Epidermal melanocyte (primary cell): ENCODE measurements around the gene GPX4.
A peak's percentile ranks its signal among the peaks of the same experiment; 100 is the strongest.

Experiments
- DNase-seq: peaks from one replicate; pipeline ENCODE4 v3.0.0; 2011; ENCODE audit warnings: low spot score; ENCODE audit not compliant: insufficient read length

Gene GPX4

DNA sequence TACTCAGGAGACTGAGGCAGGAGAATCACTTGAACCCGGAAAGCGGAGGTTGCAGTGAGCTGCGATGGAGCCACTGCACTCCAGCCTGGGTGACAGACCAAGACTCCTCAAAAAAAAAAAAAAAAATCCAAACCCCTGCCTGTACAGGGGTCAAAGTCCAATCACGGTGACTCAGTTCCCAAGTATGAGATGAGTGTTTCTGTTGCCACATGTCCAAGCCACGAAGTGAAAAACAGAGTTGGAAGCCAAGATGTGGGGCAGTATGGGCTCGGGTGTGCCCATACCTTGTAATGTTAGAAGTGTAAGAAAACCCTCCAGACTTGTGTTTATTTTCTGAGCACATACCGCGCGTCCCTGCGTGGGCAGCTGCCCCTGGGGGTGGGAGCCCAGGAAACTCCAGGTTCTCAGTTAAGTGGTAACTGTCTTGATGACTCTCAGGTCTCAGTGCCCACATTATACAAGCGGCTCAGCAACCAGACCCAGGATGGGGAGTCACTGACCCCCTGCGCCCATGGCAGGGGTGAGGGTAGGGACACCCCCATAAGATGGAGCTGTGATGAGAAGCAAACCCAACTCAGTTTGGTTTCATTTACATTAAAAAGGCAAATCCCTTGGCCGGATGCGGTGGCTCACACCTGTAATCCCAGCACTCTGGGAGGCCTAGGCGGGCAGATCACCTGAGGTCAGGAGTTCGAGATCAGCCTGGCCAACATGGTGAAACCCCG, 1.2 kb upstream of the GPX4 start:
- DNase-seq, result no peak

DNA sequence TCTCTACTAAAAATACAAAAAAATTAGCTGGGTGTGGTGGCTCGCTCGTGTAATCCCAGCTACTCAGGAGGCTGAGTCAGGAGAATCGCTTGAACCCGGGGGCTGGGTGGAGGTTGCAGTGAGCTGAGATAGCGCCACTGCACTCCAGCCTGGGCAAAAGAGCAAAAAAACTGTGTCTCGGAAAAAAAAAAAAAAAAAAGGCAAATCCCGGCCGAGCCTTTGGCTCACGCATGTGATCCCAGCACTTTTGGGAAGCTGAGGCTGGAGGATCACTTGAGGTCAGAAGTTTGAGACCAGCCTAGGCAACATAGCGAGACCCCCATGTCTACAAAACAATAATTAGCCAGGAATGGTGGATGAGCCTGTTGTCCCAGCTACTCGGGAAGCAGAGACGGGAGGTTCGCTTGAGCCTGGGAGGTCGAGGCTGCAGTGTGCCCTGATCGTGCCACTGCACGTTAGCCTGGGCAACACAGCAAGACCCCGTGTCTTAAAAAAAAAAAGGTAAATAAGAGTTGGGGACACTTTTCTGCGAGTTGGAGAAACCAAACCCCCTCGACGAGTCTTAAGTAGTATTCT, 574 bp upstream of the GPX4 start:
- DNase-seq, result no peak

DNA sequence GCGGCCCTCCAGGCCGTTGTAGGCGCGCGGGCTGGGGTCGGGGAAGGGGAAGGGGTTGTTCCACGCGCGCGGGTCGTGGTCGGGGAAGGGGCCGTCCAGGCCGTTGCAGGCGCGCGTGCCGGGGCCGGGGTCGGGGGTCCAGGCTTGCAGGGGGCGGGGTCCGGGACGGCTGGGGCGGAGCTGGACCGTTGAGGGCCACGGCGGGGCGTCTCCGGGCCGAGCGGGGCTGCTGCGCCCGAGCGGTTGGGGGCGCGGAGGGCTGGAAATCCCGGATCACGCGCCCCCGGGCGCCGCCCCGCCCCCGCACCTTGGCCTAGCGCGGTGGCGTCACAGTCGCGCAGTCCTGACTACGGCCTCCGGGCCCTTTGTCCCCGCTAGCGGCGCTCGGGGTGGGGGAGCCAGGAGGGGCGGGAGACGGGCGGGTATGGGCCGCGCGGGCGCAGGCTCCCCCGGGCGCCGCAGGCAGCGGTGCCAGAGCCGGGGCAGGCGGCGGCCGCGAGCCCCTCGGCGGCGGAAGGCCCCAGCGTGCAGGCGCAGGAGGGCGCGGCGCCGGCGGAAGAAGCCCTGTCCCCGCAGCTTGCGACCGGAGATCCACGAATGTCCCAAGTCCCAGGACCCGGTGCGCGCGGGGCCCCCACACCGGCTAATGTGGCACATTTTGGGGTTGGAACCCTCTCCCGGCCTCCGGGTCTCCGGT, 665 bp downstream of the GPX4 start:
- peak; percentile 91 for DNase-seq

DNA sequence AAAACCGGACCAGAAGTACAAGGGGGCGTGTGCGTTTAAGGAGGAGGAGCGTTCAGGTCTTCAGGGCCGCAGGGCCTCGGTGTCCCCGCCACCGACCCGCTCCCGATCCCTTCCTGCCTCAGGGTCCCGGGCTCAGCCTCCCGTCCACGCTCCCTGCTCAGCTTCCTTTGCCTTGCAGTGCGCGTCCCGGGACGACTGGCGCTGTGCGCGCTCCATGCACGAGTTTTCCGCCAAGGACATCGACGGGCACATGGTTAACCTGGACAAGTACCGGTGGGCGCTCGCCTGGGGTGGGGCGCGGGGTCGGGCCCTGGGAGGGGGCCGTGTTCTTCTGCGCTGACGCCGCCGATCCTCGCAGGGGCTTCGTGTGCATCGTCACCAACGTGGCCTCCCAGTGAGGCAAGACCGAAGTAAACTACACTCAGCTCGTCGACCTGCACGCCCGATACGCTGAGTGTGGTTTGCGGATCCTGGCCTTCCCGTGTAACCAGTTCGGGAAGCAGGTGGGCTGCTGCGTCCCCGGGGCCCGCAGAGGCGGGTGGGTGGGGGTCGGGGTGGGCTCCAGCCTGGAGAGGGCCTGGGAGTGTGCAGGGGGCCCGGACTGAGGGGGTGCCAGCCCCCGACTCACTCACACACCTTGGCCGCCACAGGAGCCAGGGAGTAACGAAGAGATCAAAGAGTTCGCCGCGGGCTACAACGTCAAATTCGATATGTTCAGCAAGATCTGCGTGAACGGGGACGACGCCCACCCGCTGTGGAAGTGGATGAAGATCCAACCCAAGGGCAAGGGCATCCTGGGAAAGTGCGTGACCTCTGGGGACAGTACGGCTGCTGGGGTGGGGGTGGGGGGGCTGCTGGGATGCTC, 1.4 kb downstream of the GPX4 start:
- DNase-seq, result peak; percentile 83

DNA sequence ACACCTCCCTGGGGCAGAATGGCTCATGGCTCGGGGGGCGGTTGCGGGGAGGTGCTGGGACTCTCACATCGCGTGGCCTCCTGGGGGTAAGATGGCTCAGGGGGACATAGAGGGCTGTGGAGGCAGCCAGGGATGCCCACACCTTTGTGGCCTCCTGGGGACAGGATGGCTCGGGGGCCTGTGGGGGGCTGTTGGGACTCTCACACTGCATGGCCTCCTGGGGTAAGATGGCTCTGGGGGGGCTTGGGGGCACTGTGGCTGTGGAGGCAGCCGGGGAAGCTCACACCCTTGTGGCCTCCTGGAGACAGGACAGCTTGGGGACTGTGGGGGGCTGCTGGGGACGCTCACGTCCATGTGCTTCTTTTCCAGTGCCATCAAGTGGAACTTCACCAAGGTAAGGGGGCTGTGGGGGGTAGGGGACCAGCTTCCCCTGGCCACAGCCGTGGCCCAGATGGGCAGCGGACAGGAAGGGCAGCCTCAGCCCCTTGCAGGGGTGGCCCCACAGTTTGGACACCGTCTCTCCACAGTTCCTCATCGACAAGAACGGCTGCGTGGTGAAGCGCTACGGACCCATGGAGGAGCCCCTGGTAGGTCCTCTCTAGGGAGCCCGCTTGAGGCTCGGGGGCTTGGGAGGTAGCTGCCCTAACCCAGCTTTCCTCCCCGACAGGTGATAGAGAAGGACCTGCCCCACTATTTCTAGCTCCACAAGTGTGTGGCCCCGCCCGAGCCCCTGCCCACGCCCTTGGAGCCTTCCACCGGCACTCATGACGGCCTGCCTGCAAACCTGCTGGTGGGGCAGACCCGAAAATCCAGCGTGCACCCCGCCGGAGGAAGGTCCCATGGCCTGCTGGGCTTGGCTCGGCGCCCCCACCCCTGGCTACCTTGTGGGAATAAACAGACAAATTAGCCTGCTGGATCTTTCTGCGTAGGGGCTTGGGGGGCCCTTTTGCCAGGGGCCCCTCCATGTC, 2.4 kb downstream of the GPX4 start:
- DNase-seq, result no peak

DNA sequence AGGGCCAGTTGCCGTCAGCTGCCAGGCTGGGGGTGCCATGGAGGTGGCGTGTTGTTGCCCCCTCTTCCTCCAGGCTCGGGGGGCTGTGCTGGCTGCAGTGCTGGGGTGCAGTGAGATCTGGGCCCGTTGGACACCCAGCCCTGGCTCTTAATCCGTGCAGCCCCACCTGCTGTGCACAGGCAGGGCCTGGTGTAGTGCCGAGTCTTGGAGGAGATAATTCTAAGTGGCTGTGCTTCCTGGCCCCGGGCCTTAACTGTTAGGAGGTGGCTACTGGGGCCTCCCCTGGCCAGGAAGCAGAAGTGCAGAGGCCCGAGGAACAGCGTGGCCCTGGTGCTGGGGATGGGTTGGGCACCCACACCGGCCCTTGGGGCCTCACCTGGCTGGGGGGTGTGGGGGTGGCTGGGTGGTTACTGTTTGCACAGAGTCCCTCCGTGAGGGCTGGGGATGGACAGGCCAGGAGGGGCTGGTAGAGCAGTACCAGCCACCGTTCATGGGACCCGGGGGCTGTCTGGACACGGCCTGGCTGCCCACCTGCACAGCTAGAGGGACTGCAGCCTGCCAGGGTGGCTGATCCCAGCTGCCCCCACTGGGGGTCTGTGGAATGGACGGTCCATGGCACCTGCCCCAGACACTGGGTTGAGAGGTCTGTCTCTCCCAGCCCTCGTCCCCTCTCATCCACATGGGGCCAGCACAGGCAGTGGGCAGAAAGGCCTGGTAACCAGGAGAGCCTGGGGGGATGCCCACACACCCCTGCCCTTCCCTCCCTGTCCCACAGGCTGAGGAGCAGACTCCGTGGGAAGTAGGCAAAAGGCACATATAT, 3.3 kb downstream of the GPX4 start:
- no peak for DNase-seq

DNA sequence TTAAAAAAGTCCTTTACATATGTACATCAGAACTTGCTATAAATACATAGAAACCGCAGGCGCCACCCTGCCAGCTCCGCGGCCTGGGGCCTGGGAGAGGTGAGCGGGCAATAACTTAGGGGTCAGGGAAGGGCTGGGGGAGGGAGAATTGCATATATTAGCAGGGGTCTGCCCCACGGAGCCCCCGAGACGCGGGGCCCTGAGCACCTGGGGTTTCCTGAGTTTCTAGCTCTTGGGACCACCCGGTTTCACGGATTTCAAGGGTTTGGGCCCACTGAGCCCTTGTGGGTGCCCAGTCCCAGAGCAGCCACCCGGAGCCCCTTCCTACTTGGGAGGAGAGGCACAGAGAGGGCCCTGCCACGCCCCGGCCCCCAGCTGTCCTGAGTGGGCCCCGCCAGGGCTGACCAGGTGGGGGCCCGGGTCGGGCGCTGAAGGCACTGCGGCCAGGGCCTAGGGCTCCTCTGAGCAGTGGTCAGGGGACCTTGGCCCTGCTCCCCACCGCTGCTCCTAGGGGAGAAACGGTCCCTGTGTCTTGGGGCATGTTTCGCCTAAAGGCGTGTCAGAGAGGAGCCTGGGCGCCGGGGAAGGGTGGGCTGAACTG, 4.0 kb downstream of the GPX4 start:
- no peak for DNase-seq

DNA sequence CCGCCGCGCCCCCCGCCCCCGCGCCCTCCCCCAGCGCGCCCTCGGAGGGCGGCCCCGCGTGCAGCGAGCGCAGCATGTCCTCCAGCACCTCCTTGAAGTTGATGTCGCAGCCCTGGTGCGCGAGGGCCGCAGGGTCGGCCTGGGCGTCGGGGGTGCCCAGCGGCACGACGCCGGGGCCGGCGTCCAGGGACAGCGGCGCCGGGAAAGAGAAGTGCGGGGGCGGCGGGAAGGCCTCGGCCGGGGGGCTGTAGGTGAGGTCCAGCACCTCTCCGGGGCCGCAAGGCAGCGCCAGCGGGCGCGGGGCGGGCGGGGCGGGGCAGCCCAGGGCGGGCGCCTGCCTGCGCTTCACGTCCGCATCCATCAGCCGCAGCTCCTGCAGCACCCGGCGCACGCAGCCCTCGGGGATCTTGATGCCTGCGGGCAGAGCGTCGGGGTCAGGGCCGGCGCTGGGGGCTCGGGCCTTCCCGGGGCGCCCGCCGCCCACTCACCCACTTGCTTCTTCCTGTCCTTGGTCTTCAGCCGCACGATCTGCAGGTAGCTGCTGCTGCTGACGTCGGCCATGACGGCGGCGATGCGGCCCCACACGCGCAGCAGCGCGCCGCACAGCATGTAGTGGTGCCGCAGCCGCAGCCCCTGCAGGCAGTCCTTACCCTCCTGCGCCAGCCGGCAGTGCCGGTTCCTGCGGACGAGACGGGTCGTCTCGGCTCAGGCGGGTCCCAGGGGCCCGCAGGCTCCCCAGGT, 4.7 kb downstream of the GPX4 start:
- no peak for DNase-seq

DNA sequence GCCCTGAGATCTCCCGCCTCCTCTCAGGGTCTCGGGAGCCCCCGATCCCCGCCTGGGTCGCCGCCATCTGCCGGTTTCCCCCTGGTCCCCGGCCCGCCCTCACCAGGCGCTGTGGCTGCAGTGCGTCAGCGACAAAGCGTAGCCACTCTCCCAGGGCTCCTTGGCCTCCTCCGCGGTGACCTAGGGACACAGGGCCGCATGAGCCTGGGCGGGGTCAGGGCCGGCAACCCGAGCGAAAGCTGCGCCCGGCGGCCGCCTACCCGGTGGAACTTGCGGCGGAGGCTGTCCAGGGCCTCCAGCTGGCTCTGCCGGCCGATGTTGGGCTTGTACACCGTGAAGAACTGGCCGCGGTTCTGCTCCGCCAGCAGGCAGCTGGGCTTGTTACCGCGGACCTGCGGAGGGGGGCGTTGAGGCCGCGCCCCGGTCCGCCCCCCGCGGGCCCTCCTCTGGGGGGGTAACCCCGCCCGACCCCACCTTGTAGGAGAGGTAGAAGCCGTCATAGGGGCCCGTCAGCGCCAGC, 5.3 kb downstream of the GPX4 start:
- DNase-seq, result no peak

DNA sequence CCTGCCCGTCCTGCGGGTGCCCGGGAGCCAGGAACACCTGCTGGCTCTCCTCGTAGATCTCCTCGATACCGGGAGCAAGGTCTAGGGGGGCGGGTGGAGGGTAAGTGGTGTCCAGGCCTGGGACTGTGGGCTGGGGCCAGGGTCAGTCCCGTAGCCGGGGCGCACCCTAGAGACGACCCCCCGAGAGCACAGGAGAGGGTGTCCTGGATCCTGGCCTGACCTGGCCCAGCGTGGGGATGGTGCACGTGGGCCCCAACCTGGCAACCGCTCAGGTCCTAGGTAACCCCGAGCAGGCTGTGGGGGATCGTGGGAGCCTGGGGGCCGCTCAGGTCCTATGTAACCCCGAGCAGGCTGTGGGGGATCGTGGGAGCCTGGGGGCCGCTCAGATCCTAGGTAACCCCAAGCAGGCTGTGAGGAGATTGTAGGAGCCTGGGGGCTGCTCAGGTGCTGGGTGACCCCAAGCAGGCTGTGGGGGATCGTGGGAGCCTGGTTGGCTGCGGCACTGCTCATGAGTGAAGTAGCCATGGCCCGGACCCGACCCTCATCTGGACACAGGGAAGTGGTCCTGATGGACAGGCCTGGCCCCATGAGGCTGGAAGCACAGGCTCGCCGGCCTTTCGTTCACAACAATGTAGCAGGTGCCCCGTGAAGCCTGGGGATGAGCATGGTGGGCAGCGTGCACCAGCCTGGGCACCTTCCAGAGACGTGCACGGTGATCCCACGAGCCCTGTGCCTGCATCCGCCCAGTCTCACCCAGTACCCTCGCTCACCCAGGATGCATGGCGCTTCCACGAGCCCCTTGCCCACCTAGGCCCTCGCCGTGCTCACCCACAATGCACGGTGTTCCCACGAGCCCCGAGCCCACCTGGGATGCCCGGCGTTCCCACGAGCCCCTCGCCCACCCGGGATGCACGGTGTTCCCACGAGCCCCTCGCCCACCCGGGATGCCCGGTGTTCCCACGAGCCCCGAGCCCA, 6.2 kb downstream of the GPX4 start:
- DNase-seq, result no peak

DNA sequence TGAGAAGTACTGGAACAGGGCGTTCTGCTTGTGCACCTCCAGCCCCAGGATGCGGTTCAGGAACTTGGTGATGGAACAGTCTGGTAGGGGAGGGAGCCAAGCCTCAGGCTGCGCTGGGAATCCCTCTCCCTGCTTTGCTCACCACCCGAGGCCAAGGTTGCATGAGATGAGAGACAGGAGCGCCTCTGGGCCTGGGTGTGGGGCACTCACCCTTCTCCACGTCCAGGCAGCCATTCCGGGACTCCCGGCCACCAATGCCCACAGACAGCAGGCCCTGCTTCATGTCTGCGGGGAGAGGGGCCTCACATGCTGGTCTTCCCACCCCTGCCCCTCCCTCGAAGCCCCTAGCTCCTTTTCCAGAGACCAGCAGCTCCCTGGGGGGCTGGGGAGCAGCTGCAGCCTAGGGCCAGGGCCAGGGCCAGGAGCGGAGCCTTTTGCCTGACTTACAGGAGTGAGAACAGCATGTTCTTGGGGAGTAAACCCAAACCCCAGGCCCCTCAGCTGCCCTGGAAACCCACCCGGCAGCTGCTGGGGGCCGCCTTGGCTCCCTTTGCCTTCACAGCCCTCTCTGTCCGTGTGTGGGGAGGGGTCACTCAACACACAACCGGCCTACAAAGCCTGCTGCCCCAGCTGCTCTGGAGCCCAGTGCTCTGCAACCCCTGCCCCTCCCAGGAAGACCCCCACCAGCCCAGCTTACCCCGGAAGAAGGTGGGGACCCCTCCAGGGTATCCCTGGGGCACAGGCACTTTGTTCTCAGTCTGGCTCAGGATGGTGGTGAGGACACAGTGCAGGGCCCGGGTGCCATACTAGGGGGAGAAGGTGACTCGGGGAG, 7.2 kb downstream of the GPX4 start:
- no peak for DNase-seq

DNA sequence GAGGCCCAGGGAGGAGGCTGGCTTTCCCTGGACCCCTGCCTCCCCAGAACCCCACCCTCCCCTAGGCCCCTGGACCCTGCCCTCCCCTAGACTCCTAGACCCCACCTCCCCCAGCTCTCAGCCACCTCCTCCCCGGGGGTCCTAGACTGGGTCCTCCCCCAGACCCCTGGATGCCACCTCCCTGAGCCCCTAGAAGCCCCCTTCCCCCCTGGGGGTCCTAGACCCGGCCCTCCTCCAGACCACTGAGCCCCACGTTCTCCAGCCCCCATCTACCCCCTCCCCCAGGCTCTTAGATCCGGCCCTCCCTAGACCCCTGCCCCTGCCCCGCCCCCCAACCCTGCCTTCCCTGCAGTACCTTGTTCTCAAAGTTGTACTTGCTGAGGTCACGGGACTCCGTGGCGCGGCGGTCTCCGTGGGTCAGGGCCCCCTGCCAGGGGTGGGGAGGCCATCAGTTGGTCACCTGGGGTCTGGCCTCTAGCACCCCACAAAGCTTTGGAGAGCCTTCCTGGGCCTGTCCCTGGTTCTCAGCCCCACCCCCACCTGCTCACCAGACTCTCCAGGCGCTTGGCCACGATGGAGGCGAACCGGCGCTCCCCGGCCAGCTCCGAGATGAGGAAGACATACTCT, 8.0 kb downstream of the GPX4 start:
- no peak for DNase-seq

DNA sequence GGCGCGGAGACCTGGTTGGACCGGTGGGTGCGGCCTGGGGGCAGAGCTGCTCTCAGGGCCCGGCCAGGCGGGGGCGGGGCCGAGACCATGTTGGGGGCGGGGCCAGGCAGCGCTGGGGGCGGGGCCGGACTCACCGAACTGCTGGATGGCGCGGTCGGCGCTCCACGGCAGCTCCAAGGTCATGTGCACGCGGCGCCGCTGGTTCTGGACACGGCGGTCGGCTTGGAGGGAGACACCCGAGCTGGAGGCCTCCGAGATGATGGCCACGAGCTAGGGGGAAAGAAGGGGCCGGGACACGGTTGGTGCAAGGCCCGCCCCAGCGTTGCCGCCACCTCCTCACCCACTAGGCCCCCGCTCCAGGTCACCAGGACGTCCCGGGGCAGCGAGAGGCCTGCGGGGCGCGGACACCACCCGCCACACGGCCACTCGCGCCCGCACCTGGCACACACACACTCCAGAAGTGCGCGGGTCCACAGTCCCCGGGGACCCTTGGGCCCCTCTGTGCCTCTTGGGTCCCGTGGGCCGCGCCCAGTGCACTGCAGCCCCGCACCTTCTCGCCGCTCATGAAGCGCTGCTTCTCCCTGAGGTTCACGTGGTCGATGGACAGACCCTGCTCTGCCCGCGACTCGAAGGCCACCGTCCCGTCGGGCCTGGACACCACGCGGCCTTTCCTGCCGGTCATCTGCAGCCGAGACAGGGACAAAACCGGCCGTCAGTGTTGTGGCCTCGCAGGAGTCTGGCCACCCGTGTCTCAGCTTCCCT, 8.7 kb downstream of the GPX4 start:
- no peak for DNase-seq

DNA sequence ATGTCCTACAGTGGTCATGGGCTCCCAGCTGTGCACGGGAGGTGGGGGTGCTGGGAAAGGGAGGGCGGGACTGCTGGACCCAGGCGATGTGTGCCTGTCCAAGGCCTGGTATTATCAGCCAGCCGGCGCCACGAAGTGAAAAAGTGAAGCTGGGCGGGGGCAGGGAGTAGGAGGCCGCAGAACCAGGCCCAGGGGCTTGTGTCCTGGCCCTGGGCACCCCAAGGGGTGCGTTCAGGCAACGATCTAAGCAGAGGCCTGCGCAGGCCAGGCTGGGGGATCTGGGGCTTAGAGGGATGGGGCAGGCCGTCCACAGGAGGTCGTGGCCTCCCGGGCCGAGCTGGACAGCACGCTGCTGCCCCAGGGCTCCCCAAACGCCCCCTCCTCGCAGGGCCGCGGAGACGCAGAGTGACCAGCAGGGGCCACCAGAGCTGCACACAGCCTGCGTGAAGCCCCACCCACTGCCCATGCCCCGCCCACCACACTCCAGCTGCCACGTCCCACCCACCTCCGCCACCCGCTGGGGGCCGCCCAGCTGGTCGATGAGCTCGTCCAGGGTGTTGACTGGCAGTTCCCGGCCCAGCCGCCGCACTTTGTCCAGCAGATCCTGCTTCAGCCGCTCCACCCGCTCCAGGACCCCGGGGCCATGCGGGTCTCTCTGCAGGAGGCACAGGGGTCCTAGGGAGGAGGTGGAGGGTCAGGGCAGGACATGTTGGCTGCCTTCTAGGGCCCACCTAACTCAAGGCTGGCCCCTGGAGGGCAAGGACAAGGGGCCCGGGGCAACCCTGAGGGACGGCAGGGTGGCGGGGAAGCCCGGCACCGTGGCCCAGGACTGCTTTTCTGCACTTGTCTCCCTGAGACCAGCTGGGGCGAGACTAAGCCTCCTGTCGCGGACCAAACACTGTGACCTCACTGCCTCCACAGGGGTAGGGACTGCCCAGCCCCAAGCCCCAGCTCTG, 9.5 kb downstream of the GPX4 start:
- DNase-seq, result peak; percentile 100
